SU-DHL-6 (cell line): ENCODE measurements around the gene GRID2.

Experiments
- EZH2phosphoT487 ChIP-seq: fragments of 200-600 bp; sonication (generic), shearing (Covaris generic); conservative IDR thresholded peaks from 2 replicates; pipeline ENCODE4 v1.6.1; 2018; ENCODE audit warnings: mild to moderate bottlenecking, antibody characterized with exemption, low read length, moderate library complexity, mixed read lengths
- TF ChIP-seq, protein P1 (sequence below): fragments of 200-600 bp; sonication (generic); IDR thresholded peaks from one replicate; pipeline ENCODE4 v1.5.1; 2017; ENCODE audit warnings: antibody characterized with exemption, mild to moderate bottlenecking, low read length, moderate library complexity; ENCODE audit not compliant: insufficient read depth, poor library complexity, severe bottlenecking

DNA sequence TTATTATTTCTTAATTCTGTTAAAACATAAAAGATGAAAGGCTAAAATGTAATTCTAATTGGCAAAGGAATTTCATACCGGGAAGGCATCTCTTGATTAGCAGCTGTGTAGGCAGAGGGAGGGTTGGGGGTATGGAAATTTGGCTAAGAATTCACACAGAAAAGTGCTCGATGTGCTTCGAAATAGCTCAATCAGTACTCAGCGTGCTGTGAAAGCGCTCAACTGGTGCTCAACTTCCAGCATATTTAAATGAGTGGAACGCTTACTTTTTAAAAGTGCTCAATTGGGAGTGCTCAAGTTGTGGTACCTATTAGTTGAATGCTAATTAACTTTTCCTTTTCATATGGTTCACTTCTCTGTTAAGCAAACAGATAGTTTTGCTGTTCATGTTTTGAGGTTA lies 828.9 kb downstream of the GRID2 start:
- TF ChIP-seq, protein P1, sequence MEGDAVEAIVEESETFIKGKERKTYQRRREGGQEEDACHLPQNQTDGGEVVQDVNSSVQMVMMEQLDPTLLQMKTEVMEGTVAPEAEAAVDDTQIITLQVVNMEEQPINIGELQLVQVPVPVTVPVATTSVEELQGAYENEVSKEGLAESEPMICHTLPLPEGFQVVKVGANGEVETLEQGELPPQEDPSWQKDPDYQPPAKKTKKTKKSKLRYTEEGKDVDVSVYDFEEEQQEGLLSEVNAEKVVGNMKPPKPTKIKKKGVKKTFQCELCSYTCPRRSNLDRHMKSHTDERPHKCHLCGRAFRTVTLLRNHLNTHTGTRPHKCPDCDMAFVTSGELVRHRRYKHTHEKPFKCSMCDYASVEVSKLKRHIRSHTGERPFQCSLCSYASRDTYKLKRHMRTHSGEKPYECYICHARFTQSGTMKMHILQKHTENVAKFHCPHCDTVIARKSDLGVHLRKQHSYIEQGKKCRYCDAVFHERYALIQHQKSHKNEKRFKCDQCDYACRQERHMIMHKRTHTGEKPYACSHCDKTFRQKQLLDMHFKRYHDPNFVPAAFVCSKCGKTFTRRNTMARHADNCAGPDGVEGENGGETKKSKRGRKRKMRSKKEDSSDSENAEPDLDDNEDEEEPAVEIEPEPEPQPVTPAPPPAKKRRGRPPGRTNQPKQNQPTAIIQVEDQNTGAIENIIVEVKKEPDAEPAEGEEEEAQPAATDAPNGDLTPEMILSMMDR, result no peak
- TF ChIP-seq EZH2phosphoT487, result no peak
